Ovary (tissue), 9 donors: ENCODE measurements around the gene SNX30. TPM values are rescaled to one million over a fixed set of nuclear protein-coding genes. Genes with fewer than 3 reads are reported as not detected.

Experiments
- DNase-seq, 5 donors: peaks; one replicate each; pipeline ENCODE4 v3.0.0-alpha.2; 2019 to 2020
- H3K27ac ChIP-seq, 2 donors: fragments of 200-600 bp; one replicate each; pipeline versions ENCODE4 v1.5.1 to v1.8.0; 2019 to 2022
- H3K27me3 ChIP-seq: fragments of 200-600 bp; one replicate; pipeline ENCODE4 v1.8.0; 2022
- H3K36me3 ChIP-seq: fragments of 200-600 bp; sonication (generic); one replicate; pipeline ENCODE4 v1.5.1; 2019
- H3K4me1 ChIP-seq: one replicate; pipeline ENCODE4 v1.8.1; 2013; ENCODE audit warnings: mild to moderate bottlenecking, moderate library complexity; ENCODE audit not compliant: insufficient read depth
- H3K4me3 ChIP-seq: fragments of 200-600 bp; sonication (generic); one replicate; pipeline ENCODE4 v1.5.1; 2017
- H3K9me3 ChIP-seq, 2 donors: fragments of 200-600 bp in 1 of 2; sonication (generic) in 1 of 2; one replicate each; pipeline versions ENCODE4 v1.5.1 to v1.8.1; 2013 to 2019; ENCODE audit warnings: mild to moderate bottlenecking in 1 of 2, moderate library complexity in 1 of 2
- CTCF ChIP-seq, 3 donors: fragments of 450-650 bp in 2 of 3; fragments of 200-600 bp in 1 of 3; IDR thresholded peaks; one replicate each; pipeline versions ENCODE4 v1.5.1 to v1.8.0; 2016 to 2022; ENCODE audit warnings: antibody characterized with exemption in 3 of 3, mild to moderate bottlenecking in 1 of 3
- EP300 ChIP-seq: sonication (generic); formaldehyde crosslinking; IDR thresholded peaks from one replicate; pipeline ENCODE4 v1.6.1; 2017; ENCODE audit warnings: antibody characterized with exemption
- POLR2A ChIP-seq: fragments of 450-650 bp; IDR thresholded peaks from one replicate; pipeline ENCODE4 v1.6.1; 2017; ENCODE audit warnings: antibody characterized with exemption, mild to moderate bottlenecking, moderate library complexity
- WGBS, 3 donors: extraction: QIAGEN DNeasy Blood & Tissue Kit in 1 of 3; methylation state at CpG; one replicate each; pipeline versions ENCODE4 v1.1.5 to v1.1.7; 2013 to 2017; 5-methylcytosine and 5-hydroxymethylcytosine counted together
- intact Hi-C, 4 donors: fragments of 100-400 bp; cut with DNase I; formaldehyde crosslinking; loops; one replicate each; pipeline versions ENCODE4 v1.11.0 to v1.15.1; 2022 to 2023
- polyA plus RNA-seq, 2 donors: library from polyadenylated mRNA; stranded (reverse); fragments of 200-250 nt in 1 of 2; fragments of 350-450 nt in 1 of 2; fragmentation: Illumina TruSeq in 1 of 2; extraction: RNeasy Lipid Tissue Mini Kit (QIAGEN cat#74804) in 1 of 2; gene quantifications; one replicate each; pipeline ENCODE4 v1.2.3, GENCODE V29; 2013 to 2014
- total RNA-seq, 7 donors: library from RNA; depleted of rRNA in 2 of 7; stranded (reverse); fragments of >200 nt in 2 of 7; fragmentation: NEBNext Ultra II Directional in 3 of 7; extraction: Animal tissue kit (Norgen Biotek cat#: 25700) in 3 of 7; gene quantifications; one replicate each; pipeline versions ENCODE4 v1.1.0 to v1.2.4, GENCODE V29; 2016 to 2023
- donor health status: DM: no; HTN: no; CAD: no; lungs with moderate emphysema.
- donor health status: DM: no; HTN: no; CAD: no.
- donor health status: Bipolar disorder and iron deficiency.
- donor health status: DM: yes; HTN: yes; CAD: no.
- donor health status: DM: no; HTN: no; CAD: no.
- donor health status: DM: yes; HTN: yes; CAD: no.

SNX30 gene
- total and polyA plus RNA-seq, 9 donors, result 4.3 to 11.8 (median 8.8) TPM

- Histone ChIP-seq H3K4me1 (no peaks in the 10 kb centered on the region), H3K36me3 (no peaks in the 10 kb centered on the region), H3K9me3 (no peaks in the 10 kb centered on the region), H3K27ac (no peak overlapping the region), H3K27me3 (no peaks in the 10 kb centered on the region), H3K4me3 (no peak overlapping the region)
- DNase-seq, result no peak
- intact Hi-C loops, result no loop called here
- TF ChIP-seq POLR2A, result no peak
- TF ChIP-seq CTCF (IDR thresholded peaks at IDR 0.05), result no peak
- no peak for TF ChIP-seq EP300
- WGBS, 3 donors, result 76 to 83% (median 81%) methylated on average over 4 of the region's 4 CpGs
These were observed 149.9 kb downstream of the SNX30 start for GRCh38 chr9:112900488-112900887.

GRCh38 chr9:112900901-112901300 lies 150.3 kb downstream of the SNX30 start:
- TF ChIP-seq EP300 (no peak), CTCF (IDR thresholded peaks at IDR 0.05) (no peak), POLR2A (no peak)
- H3K4me1 ChIP-seq, result no peaks in the 10 kb centered on the region
- no peaks in the 10 kb centered on the region for H3K9me3 ChIP-seq
- DNase-seq, result no peak
- WGBS, 3 donors, result 41 to 67% (median 47%) methylated on average over 1 of the region's 1 CpG
- no peaks in the 10 kb centered on the region for H3K36me3 ChIP-seq
- H3K4me3 ChIP-seq, result no peak overlapping the region
- intact Hi-C loops, result no loop called here
- H3K27ac ChIP-seq, result no peak overlapping the region
- H3K27me3 ChIP-seq, result no peaks in the 10 kb centered on the region

GRCh38 chr9:112905084-112905483 lies 154.5 kb downstream of the SNX30 start:
- Histone ChIP-seq H3K36me3 (no peaks in the 10 kb centered on the region), H3K4me1 (no peaks in the 10 kb centered on the region), H3K4me3 (no peak overlapping the region), H3K9me3 (no peaks in the 10 kb centered on the region), H3K27ac (no peak overlapping the region), H3K27me3 (no peaks in the 10 kb centered on the region)
- WGBS, 3 donors, result 45 to 51% (median 48%) methylated on average over 4 of the region's 4 CpGs
- TF ChIP-seq EP300 (no peak), POLR2A (no peak), CTCF (IDR thresholded peaks at IDR 0.05) (no peak)
- no peak for DNase-seq
- intact Hi-C loops, result no loop called here

GRCh38 chr9:112911736-112912135 lies 161.2 kb downstream of the SNX30 start:
- no peak overlapping the region for H3K4me3 ChIP-seq
- intact Hi-C loops, result no loop called here
- TF ChIP-seq CTCF (IDR thresholded peaks at IDR 0.05) (no peak), EP300 (no peak), POLR2A (no peak)
- H3K36me3 ChIP-seq, result no peaks in the 10 kb centered on the region
- WGBS, 3 donors, result 58 to 73% (median 58%) methylated on average over 2 of the region's 2 CpGs
- no peak for DNase-seq
- no peak overlapping the region for H3K27ac ChIP-seq
- H3K27me3 ChIP-seq, result no peaks in the 10 kb centered on the region
- no peaks in the 10 kb centered on the region for H3K4me1 ChIP-seq
- no peaks in the 10 kb centered on the region for H3K9me3 ChIP-seq

GRCh38 chr9:112912636-112913035 lies 162.1 kb downstream of the SNX30 start:
- no peak for TF ChIP-seq CTCF (IDR thresholded peaks at IDR 0.05)
- TF ChIP-seq POLR2A, result no peak
- TF ChIP-seq EP300, result no peak
- no peaks in the 10 kb centered on the region for H3K27me3 ChIP-seq
- H3K36me3 ChIP-seq, result no peaks in the 10 kb centered on the region
- DNase-seq, result no peak
- H3K9me3 ChIP-seq, result no peaks in the 10 kb centered on the region
- intact Hi-C loops, result no loop called here
- no peaks in the 10 kb centered on the region for H3K4me1 ChIP-seq
- no peak overlapping the region for H3K27ac ChIP-seq
- 78 to 89% (median 84%) methylated on average over 3 of the region's 3 CpGs for WGBS, 3 donors
- H3K4me3 ChIP-seq, result no peak overlapping the region
